GM18861 (cell line): Measurements from ENCODE around the gene KCNQ4.

Experiments
- ATAC-seq: cut with Tn5 transposase; IDR thresholded peaks from one replicate; pipeline ENCODE4 v1.9.1; 2021; ENCODE audit not compliant: unreplicated experiment

The KCNQ4 gene

DNA sequence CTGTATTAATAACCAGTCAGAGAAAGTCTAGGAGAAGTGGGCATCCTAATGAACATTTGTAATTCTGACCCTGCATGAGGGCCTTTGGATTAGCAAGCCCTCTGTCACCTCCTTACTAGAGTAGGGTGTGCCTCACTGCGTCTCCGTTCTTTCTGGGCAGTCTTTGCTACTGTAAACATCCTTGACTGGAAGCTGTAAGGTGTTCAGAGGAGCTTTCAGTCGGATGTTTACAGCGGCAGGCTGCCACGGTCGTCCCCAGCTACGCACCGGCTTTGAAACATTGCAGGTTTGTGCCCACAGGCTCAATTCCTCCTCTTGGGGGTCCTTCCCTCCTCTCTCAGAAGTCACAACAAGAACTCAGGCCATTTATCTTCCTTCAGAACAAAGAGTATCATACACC, 29.4 kb upstream of the KCNQ4 start:
- no peak for ATAC-seq

- ATAC-seq: no peak
Observed at GRCh38 chr1:40755067-40755466, 28.5 kb upstream of the KCNQ4 start.

DNA sequence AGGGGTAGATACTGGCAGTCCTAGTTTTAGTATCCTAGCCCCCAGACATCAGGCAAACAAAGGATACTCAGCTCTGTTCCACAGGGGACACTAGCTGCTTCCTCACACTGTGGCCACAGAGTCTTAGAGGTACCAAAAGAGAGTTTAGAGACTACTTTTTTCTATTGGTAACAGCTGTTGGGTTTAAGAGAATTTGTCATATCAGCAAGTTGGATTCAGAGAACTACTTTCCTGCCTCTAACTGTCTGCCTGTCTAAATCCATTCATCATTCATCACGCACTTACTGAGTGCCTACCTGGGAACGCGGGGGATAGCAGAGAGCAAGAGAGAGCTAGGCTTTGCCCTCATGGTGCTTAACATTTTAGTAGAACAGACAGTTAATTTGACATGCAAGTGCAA, 27.1 kb upstream of the KCNQ4 start:
- ATAC-seq: no peak

GRCh38 chr1:40757084-40757483, 26.5 kb upstream of the KCNQ4 start:
- no peak for ATAC-seq

GRCh38 chr1:40758004-40758403, 25.6 kb upstream of the KCNQ4 start:
- no peak for ATAC-seq

GRCh38 chr1:40758578-40759343, 24.8 kb upstream of the KCNQ4 start:
- no peak for ATAC-seq

- ATAC-seq: no peak
Observed at GRCh38 chr1:40760984-40761383, 22.6 kb upstream of the KCNQ4 start.

- ATAC-seq: no peak
Observed at GRCh38 chr1:40762144-40762923, 21.3 kb upstream of the KCNQ4 start.

GRCh38 chr1:40763742-40764532, 19.6 kb upstream of the KCNQ4 start:
- no peak for ATAC-seq

DNA sequence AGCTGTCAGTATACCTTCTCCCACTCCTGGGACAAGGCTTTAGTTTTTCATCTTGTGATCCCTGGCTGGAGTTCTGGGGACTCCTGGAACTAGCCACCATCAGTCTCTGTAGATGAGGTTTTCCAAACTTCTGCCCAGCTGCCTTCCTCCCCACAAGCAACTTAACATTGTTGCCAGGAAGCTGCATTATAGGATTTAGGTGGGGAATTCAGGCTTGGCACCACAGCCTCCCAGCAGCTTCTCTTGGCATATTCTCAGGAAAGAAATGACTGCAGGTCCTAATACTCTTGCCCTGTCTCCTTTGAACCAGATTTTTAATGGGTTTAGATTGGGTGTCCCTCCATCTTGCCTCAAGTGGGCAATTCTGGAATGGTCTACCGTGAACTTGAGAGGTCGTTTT, 18.6 kb upstream of the KCNQ4 start:
- no peak for ATAC-seq

DNA sequence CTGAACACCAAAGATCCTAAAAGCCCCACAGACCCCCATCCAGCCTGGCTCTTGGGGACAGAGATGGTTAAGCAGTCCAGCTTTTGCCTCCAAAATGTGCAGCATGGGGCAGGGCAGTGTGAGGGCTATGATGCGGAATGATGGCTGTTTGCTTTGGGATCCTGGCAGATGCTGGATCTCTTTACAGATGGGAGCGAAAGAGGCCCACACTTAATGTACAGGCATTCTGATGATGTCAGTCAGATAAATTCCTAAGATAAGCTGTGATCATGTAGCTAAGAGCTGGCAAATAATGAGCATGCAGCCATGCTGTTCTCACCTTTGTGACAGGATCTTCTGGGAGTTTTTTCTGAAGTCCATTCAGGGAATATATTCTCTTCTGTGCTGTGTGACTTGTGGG, 17.6 kb upstream of the KCNQ4 start:
- no peak for ATAC-seq

DNA sequence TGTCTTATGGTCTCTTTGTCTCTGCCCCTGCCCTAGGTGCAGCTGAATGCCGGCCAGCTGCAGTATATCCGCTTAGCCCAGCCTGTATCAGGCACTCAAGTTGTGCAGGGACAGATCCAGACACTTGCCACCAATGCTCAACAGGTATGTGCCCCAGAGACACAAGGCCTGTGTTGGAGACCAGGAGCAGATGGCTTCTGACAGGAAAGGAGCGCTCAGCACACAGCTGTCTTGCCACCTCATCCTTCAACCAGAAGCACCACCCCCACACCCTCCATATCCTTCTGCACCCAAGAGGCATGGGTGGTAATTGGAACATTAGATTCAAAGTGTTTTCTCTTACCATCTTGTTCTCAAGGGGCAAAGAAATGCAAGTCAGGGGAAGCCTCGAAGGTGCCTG, 17.0 kb upstream of the KCNQ4 start:
- ATAC-seq: no peak

DNA sequence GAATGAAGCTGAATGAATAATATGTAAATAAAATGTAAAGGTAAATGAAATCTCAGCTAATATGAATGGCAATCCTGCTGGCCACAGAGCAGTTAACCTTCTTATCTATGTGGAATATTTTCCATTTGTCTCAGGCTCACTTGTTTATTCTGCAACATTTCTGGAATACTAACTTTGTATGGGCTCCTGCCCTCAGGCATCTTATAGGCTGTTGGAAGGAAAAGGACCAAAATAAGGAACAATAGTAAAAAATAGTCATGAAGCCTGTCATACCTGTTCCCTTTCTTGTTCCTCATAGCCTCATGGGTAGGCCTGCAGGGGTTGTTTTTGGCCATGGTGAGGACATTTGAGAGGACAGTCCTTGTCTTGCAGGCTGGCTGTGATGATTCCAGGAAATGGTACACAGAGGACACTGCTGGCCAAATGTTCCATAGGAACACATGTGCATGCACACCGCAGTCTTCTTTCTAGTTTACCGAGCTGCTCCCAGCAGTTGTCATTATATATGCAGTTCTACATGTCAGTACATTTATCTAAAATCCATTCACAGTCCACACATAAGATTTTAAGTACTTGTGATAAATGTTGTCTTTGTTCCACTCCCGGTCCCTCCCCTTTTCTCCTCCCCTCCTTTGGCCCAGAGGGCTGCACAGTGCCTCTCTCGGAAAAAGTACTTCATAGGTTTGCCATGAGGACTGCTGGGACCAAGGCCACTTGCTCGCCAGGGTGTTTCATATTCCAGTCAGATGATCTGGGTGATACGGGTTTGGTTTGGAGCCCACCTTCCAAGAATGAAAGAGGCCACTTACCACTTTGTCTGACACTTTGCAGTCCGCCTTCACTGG, 15.2 kb upstream of the KCNQ4 start:
- ATAC-seq: no peak

- no peak for ATAC-seq
Observed at GRCh38 chr1:40769815-40770214, 13.8 kb upstream of the KCNQ4 start.

- ATAC-seq: no peak
Observed at GRCh38 chr1:40770296-40771070, 13.1 kb upstream of the KCNQ4 start.

DNA sequence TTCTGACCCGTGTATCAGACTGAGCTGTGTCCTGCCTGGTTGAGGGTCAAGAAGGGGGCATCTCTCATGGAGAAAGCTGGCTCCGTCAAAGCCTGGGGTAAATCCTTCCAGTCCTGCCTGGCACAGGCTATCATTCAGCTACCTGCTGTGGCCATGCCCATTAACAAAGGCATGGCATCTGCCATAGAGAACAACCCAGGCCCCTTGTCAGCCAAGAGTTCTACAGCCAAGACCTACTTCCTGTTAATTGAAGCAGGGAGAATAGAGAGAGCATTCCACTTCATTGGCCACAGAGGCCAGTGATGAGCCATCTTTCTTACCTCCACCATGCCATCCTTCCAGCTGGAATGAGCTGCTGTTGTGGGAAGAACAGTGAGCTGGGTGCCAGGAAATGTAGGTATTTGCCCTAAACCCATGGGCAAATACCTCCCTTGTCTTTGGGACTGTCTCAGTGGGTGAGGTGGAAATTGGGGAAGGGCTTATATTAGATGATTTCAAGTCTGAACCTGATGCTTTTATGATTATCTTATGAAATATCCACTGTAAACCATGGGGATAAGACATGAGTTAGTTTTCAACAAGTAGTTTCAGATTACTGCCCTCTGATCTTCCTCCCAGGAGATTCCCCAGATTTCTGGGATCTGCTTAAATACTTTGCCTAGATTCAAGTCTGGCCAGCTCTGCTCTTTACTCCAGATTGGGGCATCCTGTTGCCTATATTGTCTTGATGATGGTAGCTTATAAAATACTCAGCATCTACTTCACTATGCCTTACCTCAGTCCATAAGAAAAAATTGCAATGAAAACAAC, 11.2 kb upstream of the KCNQ4 start:
- ATAC-seq: no peak

DNA sequence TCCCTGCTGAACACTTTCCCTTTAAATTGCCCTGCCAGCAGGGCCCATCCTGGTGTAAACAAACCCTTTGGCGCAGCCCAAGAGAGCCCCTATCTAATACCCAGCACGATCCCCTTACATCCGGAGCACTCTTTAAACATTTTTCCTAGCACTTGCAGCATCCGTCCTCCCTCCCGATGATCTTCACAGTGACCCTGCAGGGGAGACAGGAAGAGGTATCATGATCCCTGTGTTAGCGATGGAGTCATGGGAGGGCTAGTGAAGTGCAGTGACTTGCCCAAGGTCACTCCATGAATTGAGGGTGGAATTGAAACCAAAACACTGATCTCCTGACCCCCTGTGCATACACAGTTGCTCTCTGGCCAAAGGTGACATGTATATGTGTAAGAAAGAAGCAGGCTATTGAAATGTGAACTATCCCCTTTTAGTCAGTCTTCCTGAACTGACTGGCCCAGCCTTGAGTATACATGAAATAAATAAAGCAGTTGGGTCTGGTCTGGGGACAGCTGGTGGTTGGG, 9.8 kb upstream of the KCNQ4 start:
- ATAC-seq: no peak

- ATAC-seq: no peak
Observed at GRCh38 chr1:40774266-40774998, 9.2 kb upstream of the KCNQ4 start.
